GM10266 (cell line): Measurements from ENCODE around the gene PRSS2.

Experiments used
- DNase-seq: peaks from one replicate; pipeline ENCODE4 v3.0.0; 2012; ENCODE audit errors: extremely low spot score
- TF ChIP-seq, protein P1 (sequence below): IDR thresholded peaks from 2 replicates; pipeline ENCODE4 v1.5.1; 2012; ENCODE audit warnings: mild to moderate bottlenecking, low read depth; ENCODE audit not compliant: control insufficient read depth, insufficient read depth; ENCODE audit errors: missing control alignments

PRSS2 gene

GRCh38 chr7:142796501-142797390 is 26.0 kb downstream of the PRSS2 start:
- DNase-seq: peak; percentile 28

DNA sequence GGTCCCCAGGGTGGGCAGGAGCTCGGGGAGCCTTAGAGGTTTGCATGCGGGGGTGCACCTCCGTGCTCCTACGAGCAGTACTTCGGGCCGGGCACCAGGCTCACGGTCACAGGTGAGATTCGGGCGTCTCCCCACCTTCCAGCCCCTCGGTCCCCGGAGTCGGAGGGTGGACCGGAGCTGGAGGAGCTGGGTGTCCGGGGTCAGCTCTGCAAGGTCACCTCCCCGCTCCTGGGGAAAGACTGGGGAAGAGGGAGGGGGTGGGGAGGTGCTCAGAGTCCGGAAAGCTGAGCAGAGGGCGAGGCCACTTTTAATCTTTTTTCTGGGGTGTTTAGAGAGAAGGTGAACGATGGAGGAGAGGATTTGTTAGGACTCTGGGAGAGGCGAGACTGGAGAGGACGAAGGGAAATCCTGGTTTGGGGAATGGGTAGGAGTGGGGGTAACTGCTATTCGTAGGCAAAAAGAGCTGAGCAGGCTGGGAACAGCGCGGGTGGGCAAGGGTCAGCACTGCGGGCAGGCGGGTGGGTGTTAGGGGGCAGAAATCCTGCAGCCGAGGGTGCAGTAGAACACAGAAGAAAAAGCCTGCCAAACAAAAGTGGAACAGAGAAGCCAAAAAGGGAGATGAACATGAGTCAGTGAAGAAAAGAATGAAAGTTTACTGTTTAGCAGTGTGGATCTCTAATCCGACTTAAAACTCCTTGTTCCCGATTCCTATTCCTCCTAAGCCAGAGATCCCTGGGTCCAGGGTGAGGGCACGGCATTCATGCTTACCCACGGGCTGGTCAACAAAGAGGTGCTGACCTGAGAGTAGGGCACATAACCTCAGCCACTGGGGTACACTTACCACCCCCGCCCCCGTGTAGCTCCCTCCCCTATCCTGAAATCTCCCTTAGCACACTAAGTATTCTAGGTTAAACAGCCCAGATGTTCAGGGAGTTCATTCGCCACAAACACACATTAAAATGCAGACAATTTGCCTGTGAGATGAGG is 26.9 kb downstream of the PRSS2 start:
- DNase-seq: peak; percentile 38
- TF ChIP-seq, protein P1, sequence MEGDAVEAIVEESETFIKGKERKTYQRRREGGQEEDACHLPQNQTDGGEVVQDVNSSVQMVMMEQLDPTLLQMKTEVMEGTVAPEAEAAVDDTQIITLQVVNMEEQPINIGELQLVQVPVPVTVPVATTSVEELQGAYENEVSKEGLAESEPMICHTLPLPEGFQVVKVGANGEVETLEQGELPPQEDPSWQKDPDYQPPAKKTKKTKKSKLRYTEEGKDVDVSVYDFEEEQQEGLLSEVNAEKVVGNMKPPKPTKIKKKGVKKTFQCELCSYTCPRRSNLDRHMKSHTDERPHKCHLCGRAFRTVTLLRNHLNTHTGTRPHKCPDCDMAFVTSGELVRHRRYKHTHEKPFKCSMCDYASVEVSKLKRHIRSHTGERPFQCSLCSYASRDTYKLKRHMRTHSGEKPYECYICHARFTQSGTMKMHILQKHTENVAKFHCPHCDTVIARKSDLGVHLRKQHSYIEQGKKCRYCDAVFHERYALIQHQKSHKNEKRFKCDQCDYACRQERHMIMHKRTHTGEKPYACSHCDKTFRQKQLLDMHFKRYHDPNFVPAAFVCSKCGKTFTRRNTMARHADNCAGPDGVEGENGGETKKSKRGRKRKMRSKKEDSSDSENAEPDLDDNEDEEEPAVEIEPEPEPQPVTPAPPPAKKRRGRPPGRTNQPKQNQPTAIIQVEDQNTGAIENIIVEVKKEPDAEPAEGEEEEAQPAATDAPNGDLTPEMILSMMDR: no peak

More at GRCh38 chr7:142796501-142797390, 26.0 kb downstream of the PRSS2 start:
- TF ChIP-seq, protein P1: no peak

DNA sequence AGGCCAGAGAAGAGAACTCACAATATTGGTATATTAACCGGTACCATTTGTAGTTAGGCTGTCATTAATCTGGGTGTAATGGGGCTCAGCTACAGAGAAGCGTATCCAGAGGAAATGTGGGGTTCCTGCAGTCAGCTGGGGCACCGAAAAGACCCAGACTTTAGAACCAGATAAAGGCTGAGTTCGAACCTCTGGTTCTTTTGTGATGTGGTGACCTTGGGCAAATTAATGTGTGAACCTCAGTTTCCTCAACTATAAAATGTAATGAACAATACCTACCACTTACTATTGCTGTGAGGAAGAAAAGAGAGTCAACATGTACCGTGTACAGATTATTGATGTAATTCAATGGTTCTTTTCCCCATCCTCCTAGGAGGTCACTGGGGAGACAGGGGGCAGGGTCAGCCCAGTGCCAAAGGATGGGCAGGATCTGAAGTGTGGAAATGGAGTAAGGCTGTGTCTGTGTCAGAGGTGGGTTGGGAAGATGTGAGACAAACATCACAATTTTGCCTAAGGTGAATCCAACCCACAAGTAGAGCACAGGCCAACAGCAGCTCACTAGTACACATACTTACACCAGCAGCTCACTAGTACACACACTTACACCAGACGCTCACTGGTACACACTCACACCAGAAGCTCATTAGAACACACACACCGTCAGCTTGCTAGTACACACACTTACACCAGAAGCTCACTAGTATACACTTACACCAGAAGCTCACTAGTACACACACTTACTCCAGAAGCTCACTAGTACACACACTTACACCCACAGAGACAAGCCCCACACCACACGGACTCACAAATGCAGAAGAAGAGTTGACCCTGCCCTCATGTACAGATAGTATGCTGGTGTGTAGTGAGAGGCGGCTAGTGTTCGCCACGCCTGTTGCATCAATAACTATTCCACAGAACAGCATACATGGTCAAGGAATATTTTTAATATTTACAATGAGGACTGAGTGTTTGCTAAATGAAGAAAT is 28.0 kb downstream of the PRSS2 start:
- TF ChIP-seq, protein P1: no peak
- DNase-seq: no peak

- TF ChIP-seq, protein P1: no peak
- DNase-seq: no peak
Measured at GRCh38 chr7:142799437-142799835, 28.7 kb downstream of the PRSS2 start.

GRCh38 chr7:142800088-142800487 is 29.3 kb downstream of the PRSS2 start:
- TF ChIP-seq, protein P1: no peak
- no peak for DNase-seq

DNA sequence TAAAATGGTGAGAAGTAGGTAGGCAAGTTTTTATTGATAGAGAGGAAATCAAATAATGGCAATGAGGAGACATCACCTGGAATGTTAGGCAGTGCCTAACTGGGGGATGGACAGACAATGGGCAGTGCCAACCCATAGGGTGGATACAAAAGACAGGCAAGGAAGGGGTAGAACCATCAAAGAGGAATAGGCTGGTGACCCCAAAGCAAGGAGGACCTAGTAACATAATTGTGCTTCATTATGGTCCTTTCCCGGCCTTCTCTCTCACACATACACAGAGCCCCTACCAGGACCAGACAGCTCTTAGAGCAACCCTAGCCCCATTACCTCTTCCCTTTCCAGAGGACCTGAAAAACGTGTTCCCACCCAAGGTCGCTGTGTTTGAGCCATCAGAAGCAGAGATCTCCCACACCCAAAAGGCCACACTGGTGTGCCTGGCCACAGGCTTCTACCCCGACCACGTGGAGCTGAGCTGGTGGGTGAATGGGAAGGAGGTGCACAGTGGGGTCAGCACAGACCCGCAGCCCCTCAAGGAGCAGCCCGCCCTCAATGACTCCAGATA is 30.0 kb downstream of the PRSS2 start:
- DNase-seq: no peak
- TF ChIP-seq, protein P1: no peak
